Raji (cell line): ENCODE measurements around the gene PDE4D.

Experiments
- POLR2A ChIP-seq: IDR thresholded peaks from 2 replicates; pipeline ENCODE4 v1.6.1; 2011; ENCODE audit warnings: low read depth, low read length, control low read depth; ENCODE audit not compliant: insufficient read depth

The PDE4D gene

GRCh38 chr5:59698207-59699178 is 195.0 kb downstream of the PDE4D start:
- no peak for TF ChIP-seq POLR2A

GRCh38 chr5:59694411-59694810 is 199.1 kb downstream of the PDE4D start:
- TF ChIP-seq POLR2A = no peak

GRCh38 chr5:59693492-59694309 is 199.8 kb downstream of the PDE4D start:
- no peak for TF ChIP-seq POLR2A

- TF ChIP-seq POLR2A = no peak
These were observed 207.7 kb downstream of the PDE4D start for GRCh38 chr5:59685793-59686192.

- no peak for TF ChIP-seq POLR2A
These were observed 208.4 kb downstream of the PDE4D start for GRCh38 chr5:59685191-59685530.

GRCh38 chr5:59684388-59685190 is 208.9 kb downstream of the PDE4D start:
- no peak for TF ChIP-seq POLR2A

- no peak for TF ChIP-seq POLR2A
These were observed 210.2 kb downstream of the PDE4D start for GRCh38 chr5:59683311-59683710.

- TF ChIP-seq POLR2A = no peak
These were observed 211.0 kb downstream of the PDE4D start for GRCh38 chr5:59682542-59682941.

- no peak for TF ChIP-seq POLR2A
These were observed 214.6 kb downstream of the PDE4D start for GRCh38 chr5:59678943-59679342.

- no peak for TF ChIP-seq POLR2A
These were observed 218.8 kb downstream of the PDE4D start for GRCh38 chr5:59674763-59675162.

- no peak for TF ChIP-seq POLR2A
These were observed 220.0 kb downstream of the PDE4D start for GRCh38 chr5:59673438-59674058.

GRCh38 chr5:59666440-59667068 is 227.0 kb downstream of the PDE4D start:
- no peak for TF ChIP-seq POLR2A

GRCh38 chr5:59665086-59665831 is 228.3 kb downstream of the PDE4D start:
- no peak for TF ChIP-seq POLR2A
